Measurements from ENCODE around the gene SLC2A9.

GRCh38 chr4:9923195-9923812 lies 98.0 kb downstream of the SLC2A9 start:
- TF ChIP-seq BHLHE40 (IDR thresholded peaks at IDR 0.05; ENCODE audit: low read depth, low read length), result no peak
- TF ChIP-seq, protein P1, sequence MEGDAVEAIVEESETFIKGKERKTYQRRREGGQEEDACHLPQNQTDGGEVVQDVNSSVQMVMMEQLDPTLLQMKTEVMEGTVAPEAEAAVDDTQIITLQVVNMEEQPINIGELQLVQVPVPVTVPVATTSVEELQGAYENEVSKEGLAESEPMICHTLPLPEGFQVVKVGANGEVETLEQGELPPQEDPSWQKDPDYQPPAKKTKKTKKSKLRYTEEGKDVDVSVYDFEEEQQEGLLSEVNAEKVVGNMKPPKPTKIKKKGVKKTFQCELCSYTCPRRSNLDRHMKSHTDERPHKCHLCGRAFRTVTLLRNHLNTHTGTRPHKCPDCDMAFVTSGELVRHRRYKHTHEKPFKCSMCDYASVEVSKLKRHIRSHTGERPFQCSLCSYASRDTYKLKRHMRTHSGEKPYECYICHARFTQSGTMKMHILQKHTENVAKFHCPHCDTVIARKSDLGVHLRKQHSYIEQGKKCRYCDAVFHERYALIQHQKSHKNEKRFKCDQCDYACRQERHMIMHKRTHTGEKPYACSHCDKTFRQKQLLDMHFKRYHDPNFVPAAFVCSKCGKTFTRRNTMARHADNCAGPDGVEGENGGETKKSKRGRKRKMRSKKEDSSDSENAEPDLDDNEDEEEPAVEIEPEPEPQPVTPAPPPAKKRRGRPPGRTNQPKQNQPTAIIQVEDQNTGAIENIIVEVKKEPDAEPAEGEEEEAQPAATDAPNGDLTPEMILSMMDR (conservative IDR thresholded peaks at IDR 0.05; ENCODE audit: low read depth, low read length), result no peak
- no peak for TF ChIP-seq POLR2A (IDR thresholded peaks at IDR 0.05; ENCODE audit: low read depth, low read length)
- TF ChIP-seq NFE2L2 (IDR thresholded peaks at IDR 0.05; ENCODE audit: low read depth, low read length), result no peak
